ENCODE measurements around the gene HSPA1L.

GRCh38 chr6:31778193-31778592, 36.9 kb downstream of the HSPA1L start:
- TF ChIP-seq CTCF (conservative IDR thresholded peaks at IDR 0.05) = no peak
- TF ChIP-seq ZFX (IDR thresholded peaks at IDR 0.05) = no peak
